T-helper 2 cell treated with Interferon-gamma antibody and Interleukin-4, amounts not matched to agents 100 ng/mL and 5 ng/mL, for 36 hours (primary cell): ENCODE measurements around the gene INTS3. TPM values are rescaled to one million over a fixed set of nuclear protein-coding genes. Genes with fewer than 3 reads are reported as not detected.
"Not testable (repeated sequence)": the region's sequence is repeated elsewhere in the genome, so short reads cannot be mapped to it uniquely, and the experiment has no call there.

Source experiments
- intact Hi-C: fragments of 100-400 bp; cut with micrococcal nuclease; formaldehyde crosslinking; loops from one replicate; pipeline ENCODE4 v1.15.1; 2023
- total RNA-seq: library from RNA; stranded (reverse); gene quantifications from 2 replicates; pipeline ENCODE4 v1.2.3, GENCODE V29; 2022

Gene INTS3
- total RNA-seq, 1 donor from 2014 or later, result 62.9 TPM

- intact Hi-C loops, result no loop called here
Observed at GRCh38 chr1:153754266-153754665, 26.4 kb downstream of the INTS3 start.

GRCh38 chr1:153760440-153760839 is 32.6 kb downstream of the INTS3 start:
- intact Hi-C loops, result no loop called here

- intact Hi-C loops, result no loop called here
Observed at GRCh38 chr1:153763365-153764225, 35.7 kb downstream of the INTS3 start.

- intact Hi-C loops, result no loop called here
Observed at GRCh38 chr1:153764310-153764709, 36.5 kb downstream of the INTS3 start.

- intact Hi-C loops, result not testable (repeated sequence)
Observed at GRCh38 chr1:153766663-153767062, 38.8 kb downstream of the INTS3 start.

GRCh38 chr1:153767519-153767918 is 39.7 kb downstream of the INTS3 start:
- intact Hi-C loops, result no loop called here

GRCh38 chr1:153768316-153769181 is 40.7 kb downstream of the INTS3 start:
- intact Hi-C loops, result no loop called here

- intact Hi-C loops, result no loop called here
Observed at GRCh38 chr1:153769221-153769620, 41.4 kb downstream of the INTS3 start.

- intact Hi-C loops, result loop anchor here (10.0 kb wide), 1 partner anchor 96 kb away; the partner anchor contains the start of genes ILF2 and NPR1
Observed at GRCh38 chr1:153770797-153771196, 42.9 kb downstream of the INTS3 start.

GRCh38 chr1:153771261-153771660 is 43.4 kb downstream of the INTS3 start:
- intact Hi-C loops, result loop anchor here (10.0 kb wide), 1 partner anchor 96 kb away; the partner anchor contains the start of genes ILF2 and NPR1

- intact Hi-C loops, result loop anchor here (10.0 kb wide), 1 partner anchor 97 kb away; the partner anchor contains the start of genes ILF2 and NPR1
Observed at GRCh38 chr1:153771841-153772593, 44.2 kb downstream of the INTS3 start.

GRCh38 chr1:153773096-153773921 is 45.5 kb downstream of the INTS3 start:
- intact Hi-C loops, result loop anchor here (10.0 kb wide), 1 partner anchor 99 kb away; the partner anchor contains the start of genes ILF2 and NPR1

GRCh38 chr1:153774026-153774595 is 46.3 kb downstream of the INTS3 start:
- intact Hi-C loops, result loop anchor here (10.0 kb wide), 1 partner anchor 99 kb away; the partner anchor contains the start of genes ILF2 and NPR1

GRCh38 chr1:153774780-153775457 is 47.1 kb downstream of the INTS3 start, which contains the start of gene SLC27A3:
TSS of gene SLC27A3 (plus strand) at chr1:153775407. CDS start at chr1:153775498, 91 bp downstream.
- intact Hi-C loops, result loop anchor here (10.0 kb wide), 1 partner anchor 100 kb away; the partner anchor contains the start of genes ILF2 and NPR1

- intact Hi-C loops, result loop anchor here (10.0 kb wide), 1 partner anchor 101 kb away; the partner anchor contains the start of genes ILF2 and NPR1
Observed at GRCh38 chr1:153775458-153776327, 47.8 kb downstream of the INTS3 start.

GRCh38 chr1:153776352-153776751 is 48.5 kb downstream of the INTS3 start:
- intact Hi-C loops, result loop anchor here (10.0 kb wide), 1 partner anchor 102 kb away; the partner anchor contains the start of genes ILF2 and NPR1

- intact Hi-C loops, result loop anchor here (10.0 kb wide), 1 partner anchor 102 kb away; the partner anchor contains the start of genes ILF2 and NPR1
Observed at GRCh38 chr1:153776845-153777370, 49.1 kb downstream of the INTS3 start.
